GM23338 (cell line): ENCODE results near the gene USP2. TPM values are rescaled to one million over a fixed set of nuclear protein-coding genes. Genes with fewer than 3 reads are reported as not detected.

Experiments
- ATAC-seq: fragments of 200-7000 bp; cut with Tn5 transposase; 3 replicates; pipeline ENCODE4 v1.9.1; 2020
- DNase-seq: peaks from one replicate; pipeline ENCODE4 v3.0.0-alpha.2; 2015; ENCODE audit warnings: low spot score
- H2AFZ ChIP-seq: fragments of 200-600 bp; sonication (generic); 2 replicates; pipeline ENCODE4 v1.8.0; 2016; ENCODE audit warnings: antibody characterized with exemption, mild to moderate bottlenecking, moderate library complexity
- H3F3A ChIP-seq: fragments of 200-600 bp; sonication (generic); replicated peaks from 2 replicates; pipeline ENCODE4 v1.8.0; 2017; ENCODE audit warnings: antibody characterized with exemption, mixed run types, low read depth
- H3K27ac ChIP-seq: fragments of 200-600 bp; sonication (generic); 2 replicates; pipeline ENCODE4 v1.6.1; 2016; ENCODE audit warnings: low read depth
- H3K27me3 ChIP-seq: fragments of 200-600 bp; sonication (generic); 2 replicates; pipeline ENCODE4 v1.8.0; 2016; ENCODE audit warnings: mild to moderate bottlenecking, mixed run types, moderate library complexity; ENCODE audit not compliant: insufficient read depth
- H3K36me3 ChIP-seq: fragments of 200-600 bp; sonication (generic); 2 replicates; pipeline ENCODE4 v1.8.0; 2016; ENCODE audit warnings: mild to moderate bottlenecking; ENCODE audit not compliant: insufficient read depth
- H3K4me1 ChIP-seq: fragments of 200-600 bp; sonication (generic); 2 replicates; pipeline ENCODE4 v1.8.0; 2016; ENCODE audit warnings: mild to moderate bottlenecking, moderate library complexity; ENCODE audit not compliant: insufficient read depth
- H3K4me2 ChIP-seq: fragments of 200-600 bp; sonication (generic); 2 replicates; pipeline ENCODE4 v1.7.1; 2017; ENCODE audit warnings: mixed run types
- H3K4me3 ChIP-seq: fragments of 200-600 bp; sonication (generic); 2 replicates; pipeline ENCODE4 v1.6.1; 2016; ENCODE audit warnings: mixed run types
- H3K79me2 ChIP-seq: fragments of 200-600 bp; sonication (generic); replicated peaks from 2 replicates; pipeline ENCODE4 v1.8.0; 2017; ENCODE audit warnings: mild to moderate bottlenecking; ENCODE audit not compliant: insufficient read depth
- H3K9me2 ChIP-seq: fragments of 200-600 bp; sonication (generic); 2 replicates; pipeline ENCODE4 v1.8.0; 2017; ENCODE audit not compliant: insufficient read depth
- H4K20me1 ChIP-seq: fragments of 200-600 bp; sonication (generic); replicated peaks from 2 replicates; pipeline ENCODE4 v1.8.0; 2017; ENCODE audit warnings: mild to moderate bottlenecking; ENCODE audit not compliant: insufficient read depth
- H3K27ac Mint-ChIP-seq: 2 replicates; pipeline ENCODE4 v1.8.0; 2020; ENCODE audit warnings: inconsistent platforms, mild to moderate bottlenecking, moderate library complexity, mixed read lengths
- H3K27me3 Mint-ChIP-seq: 3 replicates; pipeline ENCODE4 v1.8.0; 2022; ENCODE audit warnings: low read depth, mild to moderate bottlenecking, moderate library complexity, mixed read lengths, inconsistent platforms; ENCODE audit not compliant: insufficient read depth, poor library complexity
- H3K36me3 Mint-ChIP-seq: 3 replicates; pipeline ENCODE4 v1.8.0; 2021; ENCODE audit warnings: low read depth, mild to moderate bottlenecking, inconsistent platforms, moderate library complexity, mixed read lengths
- H3K4me1 Mint-ChIP-seq: 3 replicates; pipeline ENCODE4 v1.8.0; 2020; ENCODE audit warnings: mild to moderate bottlenecking, inconsistent platforms, mixed read lengths
- H3K4me3 Mint-ChIP-seq: 3 replicates; pipeline ENCODE4 v1.8.0; 2021; ENCODE audit warnings: moderate library complexity, mild to moderate bottlenecking, inconsistent platforms, mixed read lengths
- H3K9me3 Mint-ChIP-seq: 3 replicates; pipeline ENCODE4 v1.8.0; 2020; ENCODE audit warnings: moderate library complexity, mild to moderate bottlenecking, inconsistent platforms, mixed read lengths
- CREB1 ChIP-seq: fragments of 250-450 bp; sonication (Bioruptor Pico); IDR thresholded peaks from 2 replicates; pipeline ENCODE4 v1.5.0; 2020; ENCODE audit warnings: low read depth, mild to moderate bottlenecking, moderate library complexity
- EZH2 ChIP-seq: fragments of 200-600 bp; sonication (generic); IDR thresholded peaks from one replicate; pipeline ENCODE4 v1.8.0; 2017; ENCODE audit warnings: antibody characterized with exemption, mild to moderate bottlenecking, low read depth; ENCODE audit not compliant: unreplicated experiment
- EZH2phosphoT487 ChIP-seq: fragments of 200-600 bp; sonication (generic); IDR thresholded peaks from one replicate; pipeline ENCODE4 v1.8.1; 2018; ENCODE audit warnings: antibody characterized with exemption; ENCODE audit not compliant: unreplicated experiment
- POLR2AphosphoS5 ChIP-seq: IDR thresholded peaks from 2 replicates; pipeline ENCODE4 v1.6.1; 2016; ENCODE audit warnings: antibody characterized with exemption, low read depth
- STAT1 ChIP-seq: IDR thresholded peaks from one replicate; pipeline ENCODE4 v1.6.1; 2016; ENCODE audit warnings: antibody characterized with exemption; ENCODE audit not compliant: unreplicated experiment
- ZNF114 ChIP-seq: fragments of 250-450 bp; sonication (Bioruptor Pico); IDR thresholded peaks from 2 replicates; pipeline ENCODE4 v1.5.0; 2020; ENCODE audit warnings: mild to moderate bottlenecking, moderate library complexity
- ZNF331 ChIP-seq: fragments of 250-450 bp; sonication (Bioruptor Pico); IDR thresholded peaks from 2 replicates; pipeline ENCODE4 v1.5.0; 2020; ENCODE audit warnings: low read depth, mild to moderate bottlenecking, moderate library complexity
- polyA plus RNA-seq: library from polyadenylated mRNA; unstranded; fragments of >200 nt; fragmentation: Nextera tagmentation; extraction: Ambion mirVana; gene quantifications from 2 replicates; pipeline ENCODE4 v1.2.1, GENCODE V29; 2016
- total RNA-seq: library from RNA; depleted of rRNA; stranded (reverse); fragments of >200 nt; shearing (Covaris generic); gene quantifications from 2 replicates; pipeline ENCODE4 v1.2.3, GENCODE V29; 2014
- TF ChIP-seq, protein P1 (sequence below): IDR thresholded peaks from 2 replicates; pipeline ENCODE4 v1.6.1; 2016; ENCODE audit warnings: antibody characterized with exemption
- TF ChIP-seq, protein P2 (sequence below): IDR thresholded peaks from one replicate; pipeline ENCODE4 v1.6.1; 2018; ENCODE audit warnings: antibody characterized with exemption; ENCODE audit not compliant: unreplicated experiment
- TF ChIP-seq, protein P3 (sequence below), 2 experiments: fragments of 200-600 bp in 1 of 2; sonication (generic) in 1 of 2; conservative IDR thresholded peaks; 2 replicates each; pipeline versions ENCODE4 v1.5.1 to v1.6.1; 2016 to 2017; ENCODE audit warnings: antibody characterized with exemption in 2 of 2, low read depth in 2 of 2, mild to moderate bottlenecking in 2 of 2, moderate library complexity in 1 of 2

Gene USP2
- total and polyA plus RNA-seq, 2 experiments from 2014 or later, result 4.9 to 5.0 TPM

DNA sequence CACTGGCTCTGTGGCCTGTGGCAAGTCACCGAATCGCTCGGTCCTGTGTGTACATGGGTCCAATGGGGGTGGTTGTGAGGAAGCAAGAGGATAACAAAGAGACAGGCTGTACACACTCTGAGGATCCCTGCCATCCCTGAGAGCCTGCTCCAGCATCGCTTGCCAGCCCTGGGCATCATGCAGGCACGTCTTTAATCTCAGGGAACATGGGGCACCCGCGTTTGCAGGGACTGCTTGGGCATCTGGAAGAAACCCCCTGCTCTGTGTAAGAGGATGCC lies 39.5 kb downstream of the USP2 start:
- Histone ChIP-seq H3F3A (peaks cover 13% of the 10 kb centered on the region), H2AFZ (no peak overlapping the region), H3K79me2 (no peaks in the 10 kb centered on the region; the same call in 1 of the 2 replicates), H4K20me1 (no peaks in the 10 kb centered on the region), H3K4me1 (peaks cover 32% of the 10 kb centered on the region), H3K4me3 (0 out of 2 replicates have a peak overlapping the region, but pooled peaks have one; percentile 76), H3K36me3 (no peaks in the 10 kb centered on the region), H3K27ac (no peak overlapping the region), H3K9me2 (no peaks in the 10 kb centered on the region), H3K27me3 (peaks cover 48% of the 10 kb centered on the region), H3K4me2 (no peak overlapping the region)
- H3K36me3 Mint-ChIP-seq, result peaks cover 4% of the 10 kb centered on the region; the same call in 2 of the 3 replicates
- no peak for DNase-seq
- H3K27ac Mint-ChIP-seq, result no peak overlapping the region
- H3K4me3 Mint-ChIP-seq, result no peak overlapping the region
- peaks cover 45% of the 10 kb centered on the region for H3K27me3 Mint-ChIP-seq
- no peaks in the 10 kb centered on the region for H3K9me3 Mint-ChIP-seq
- peaks cover 36% of the 10 kb centered on the region for H3K4me1 Mint-ChIP-seq
- TF ChIP-seq, protein P1, sequence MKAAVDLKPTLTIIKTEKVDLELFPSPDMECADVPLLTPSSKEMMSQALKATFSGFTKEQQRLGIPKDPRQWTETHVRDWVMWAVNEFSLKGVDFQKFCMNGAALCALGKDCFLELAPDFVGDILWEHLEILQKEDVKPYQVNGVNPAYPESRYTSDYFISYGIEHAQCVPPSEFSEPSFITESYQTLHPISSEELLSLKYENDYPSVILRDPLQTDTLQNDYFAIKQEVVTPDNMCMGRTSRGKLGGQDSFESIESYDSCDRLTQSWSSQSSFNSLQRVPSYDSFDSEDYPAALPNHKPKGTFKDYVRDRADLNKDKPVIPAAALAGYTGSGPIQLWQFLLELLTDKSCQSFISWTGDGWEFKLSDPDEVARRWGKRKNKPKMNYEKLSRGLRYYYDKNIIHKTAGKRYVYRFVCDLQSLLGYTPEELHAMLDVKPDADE, result no peak
- TF ChIP-seq ZNF331 (CRISPR knock-in tag) (no peak), CREB1 (CRISPR knock-in tag) (no peak), EZH2 (no peak), POLR2AphosphoS5 (no peak), ZNF114 (CRISPR knock-in tag) (no peak), STAT1 (no peak), EZH2phosphoT487 (no peak)
- TF ChIP-seq, protein P2, sequence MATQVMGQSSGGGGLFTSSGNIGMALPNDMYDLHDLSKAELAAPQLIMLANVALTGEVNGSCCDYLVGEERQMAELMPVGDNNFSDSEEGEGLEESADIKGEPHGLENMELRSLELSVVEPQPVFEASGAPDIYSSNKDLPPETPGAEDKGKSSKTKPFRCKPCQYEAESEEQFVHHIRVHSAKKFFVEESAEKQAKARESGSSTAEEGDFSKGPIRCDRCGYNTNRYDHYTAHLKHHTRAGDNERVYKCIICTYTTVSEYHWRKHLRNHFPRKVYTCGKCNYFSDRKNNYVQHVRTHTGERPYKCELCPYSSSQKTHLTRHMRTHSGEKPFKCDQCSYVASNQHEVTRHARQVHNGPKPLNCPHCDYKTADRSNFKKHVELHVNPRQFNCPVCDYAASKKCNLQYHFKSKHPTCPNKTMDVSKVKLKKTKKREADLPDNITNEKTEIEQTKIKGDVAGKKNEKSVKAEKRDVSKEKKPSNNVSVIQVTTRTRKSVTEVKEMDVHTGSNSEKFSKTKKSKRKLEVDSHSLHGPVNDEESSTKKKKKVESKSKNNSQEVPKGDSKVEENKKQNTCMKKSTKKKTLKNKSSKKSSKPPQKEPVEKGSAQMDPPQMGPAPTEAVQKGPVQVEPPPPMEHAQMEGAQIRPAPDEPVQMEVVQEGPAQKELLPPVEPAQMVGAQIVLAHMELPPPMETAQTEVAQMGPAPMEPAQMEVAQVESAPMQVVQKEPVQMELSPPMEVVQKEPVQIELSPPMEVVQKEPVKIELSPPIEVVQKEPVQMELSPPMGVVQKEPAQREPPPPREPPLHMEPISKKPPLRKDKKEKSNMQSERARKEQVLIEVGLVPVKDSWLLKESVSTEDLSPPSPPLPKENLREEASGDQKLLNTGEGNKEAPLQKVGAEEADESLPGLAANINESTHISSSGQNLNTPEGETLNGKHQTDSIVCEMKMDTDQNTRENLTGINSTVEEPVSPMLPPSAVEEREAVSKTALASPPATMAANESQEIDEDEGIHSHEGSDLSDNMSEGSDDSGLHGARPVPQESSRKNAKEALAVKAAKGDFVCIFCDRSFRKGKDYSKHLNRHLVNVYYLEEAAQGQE, result no peak
- TF ChIP-seq, protein P3, sequence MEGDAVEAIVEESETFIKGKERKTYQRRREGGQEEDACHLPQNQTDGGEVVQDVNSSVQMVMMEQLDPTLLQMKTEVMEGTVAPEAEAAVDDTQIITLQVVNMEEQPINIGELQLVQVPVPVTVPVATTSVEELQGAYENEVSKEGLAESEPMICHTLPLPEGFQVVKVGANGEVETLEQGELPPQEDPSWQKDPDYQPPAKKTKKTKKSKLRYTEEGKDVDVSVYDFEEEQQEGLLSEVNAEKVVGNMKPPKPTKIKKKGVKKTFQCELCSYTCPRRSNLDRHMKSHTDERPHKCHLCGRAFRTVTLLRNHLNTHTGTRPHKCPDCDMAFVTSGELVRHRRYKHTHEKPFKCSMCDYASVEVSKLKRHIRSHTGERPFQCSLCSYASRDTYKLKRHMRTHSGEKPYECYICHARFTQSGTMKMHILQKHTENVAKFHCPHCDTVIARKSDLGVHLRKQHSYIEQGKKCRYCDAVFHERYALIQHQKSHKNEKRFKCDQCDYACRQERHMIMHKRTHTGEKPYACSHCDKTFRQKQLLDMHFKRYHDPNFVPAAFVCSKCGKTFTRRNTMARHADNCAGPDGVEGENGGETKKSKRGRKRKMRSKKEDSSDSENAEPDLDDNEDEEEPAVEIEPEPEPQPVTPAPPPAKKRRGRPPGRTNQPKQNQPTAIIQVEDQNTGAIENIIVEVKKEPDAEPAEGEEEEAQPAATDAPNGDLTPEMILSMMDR (conservative IDR thresholded peaks at IDR 0.05; ENCODE audit: low read depth in 2 of 2), result no peak
- no peak for ATAC-seq
